Loucy (cell line): ENCODE measurements around the gene PDHB.

Experiments
- EZH2phosphoT487 ChIP-seq: fragments of 200-600 bp; IDR thresholded peaks from 2 replicates; pipeline ENCODE4 v1.6.1; 2018; ENCODE audit warnings: antibody characterized with exemption, mild to moderate bottlenecking, moderate library complexity, borderline replicate concordance
- TF ChIP-seq, protein P1 (sequence below): fragments of 200-600 bp; sonication (generic); conservative IDR thresholded peaks from 2 replicates; pipeline ENCODE4 v1.5.1; 2014; ENCODE audit warnings: mild to moderate bottlenecking, antibody characterized with exemption, low read length

DNA sequence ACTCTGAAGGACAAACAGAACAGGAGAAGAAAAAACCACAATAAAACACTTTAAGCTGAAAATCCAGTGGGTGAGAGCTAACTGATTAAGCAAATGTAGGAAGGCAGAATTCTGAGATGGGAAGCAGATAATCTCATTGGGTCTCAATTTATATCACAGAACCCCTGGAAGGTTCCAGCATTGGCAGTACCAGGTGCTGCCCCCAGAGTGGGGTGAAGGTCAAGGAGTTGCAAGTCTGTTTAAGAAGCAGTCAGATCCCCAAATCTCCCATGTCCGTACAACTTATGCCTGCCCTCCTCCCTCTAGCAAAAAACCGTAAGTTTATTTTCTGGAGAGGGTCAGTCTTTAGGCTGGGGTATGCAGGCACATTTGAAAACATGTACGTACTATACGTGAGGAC, 55.9 kb downstream of the PDHB start:
- TF ChIP-seq, protein P1, sequence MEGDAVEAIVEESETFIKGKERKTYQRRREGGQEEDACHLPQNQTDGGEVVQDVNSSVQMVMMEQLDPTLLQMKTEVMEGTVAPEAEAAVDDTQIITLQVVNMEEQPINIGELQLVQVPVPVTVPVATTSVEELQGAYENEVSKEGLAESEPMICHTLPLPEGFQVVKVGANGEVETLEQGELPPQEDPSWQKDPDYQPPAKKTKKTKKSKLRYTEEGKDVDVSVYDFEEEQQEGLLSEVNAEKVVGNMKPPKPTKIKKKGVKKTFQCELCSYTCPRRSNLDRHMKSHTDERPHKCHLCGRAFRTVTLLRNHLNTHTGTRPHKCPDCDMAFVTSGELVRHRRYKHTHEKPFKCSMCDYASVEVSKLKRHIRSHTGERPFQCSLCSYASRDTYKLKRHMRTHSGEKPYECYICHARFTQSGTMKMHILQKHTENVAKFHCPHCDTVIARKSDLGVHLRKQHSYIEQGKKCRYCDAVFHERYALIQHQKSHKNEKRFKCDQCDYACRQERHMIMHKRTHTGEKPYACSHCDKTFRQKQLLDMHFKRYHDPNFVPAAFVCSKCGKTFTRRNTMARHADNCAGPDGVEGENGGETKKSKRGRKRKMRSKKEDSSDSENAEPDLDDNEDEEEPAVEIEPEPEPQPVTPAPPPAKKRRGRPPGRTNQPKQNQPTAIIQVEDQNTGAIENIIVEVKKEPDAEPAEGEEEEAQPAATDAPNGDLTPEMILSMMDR, result 0 out of 2 replicates have a peak, but pooled peaks have one; percentile 9
- TF ChIP-seq EZH2phosphoT487, result no peak
